Neural progenitor cell (in vitro differentiated cells): ENCODE measurements around the gene GLRX3. TPM values are rescaled to one million over a fixed set of nuclear protein-coding genes. Genes with fewer than 3 reads are reported as not detected.
"Not testable (repeated sequence)": the region's sequence is repeated elsewhere in the genome, so short reads cannot be mapped to it uniquely, and the experiment has no call there.

Source experiments
- DNase-seq: peaks from one replicate; pipeline ENCODE4 v3.0.0-alpha.2; 2016; ENCODE audit warnings: low spot score
- H2AFZ ChIP-seq: fragments of 200-600 bp; sonication (generic); replicated peaks from 2 replicates; pipeline ENCODE4 v1.6.1; 2016; ENCODE audit warnings: antibody characterized with exemption
- H3F3A ChIP-seq: fragments of 200-600 bp; sonication (generic); 2 replicates; pipeline ENCODE4 v1.6.1; 2016; ENCODE audit warnings: antibody characterized with exemption, low read depth
- H3K27ac ChIP-seq: fragments of 200-600 bp; sonication (generic); 2 replicates; pipeline ENCODE4 v1.5.1; 2016; ENCODE audit warnings: mild to moderate bottlenecking
- H3K27me3 ChIP-seq: fragments of 200-600 bp; sonication (generic); 2 replicates; pipeline ENCODE4 v1.6.1; 2016; ENCODE audit warnings: mild to moderate bottlenecking, moderate library complexity
- H3K36me3 ChIP-seq: fragments of 200-600 bp; sonication (generic); 2 replicates; pipeline ENCODE4 v1.5.1; 2016
- H3K4me1 ChIP-seq: fragments of 200-600 bp; sonication (generic); 2 replicates; pipeline ENCODE4 v1.6.1; 2016; ENCODE audit warnings: mixed run types
- H3K4me2 ChIP-seq: fragments of 200-600 bp; sonication (generic); 2 replicates; pipeline ENCODE4 v1.6.1; 2016
- H3K4me3 ChIP-seq: fragments of 200-600 bp; sonication (generic); 2 replicates; pipeline ENCODE4 v1.5.1; 2016
- H3K79me2 ChIP-seq: fragments of 200-600 bp; sonication (generic); 2 replicates; pipeline ENCODE4 v1.6.1; 2016; ENCODE audit warnings: low read depth
- H3K9ac ChIP-seq: fragments of 200-600 bp; sonication (generic); 2 replicates; pipeline ENCODE4 v1.6.1; 2016
- H3K9me3 ChIP-seq: fragments of 200-600 bp; sonication (generic); 2 replicates; pipeline ENCODE4 v1.5.1; 2016; ENCODE audit warnings: low read depth
- H4K20me1 ChIP-seq: fragments of 200-600 bp; sonication (generic); 2 replicates; pipeline ENCODE4 v1.6.1; 2016; ENCODE audit warnings: low read depth
- H3K27ac Mint-ChIP-seq: 3 replicates; pipeline ENCODE4 v1.8.0; 2021; ENCODE audit warnings: mixed read lengths
- H3K27me3 Mint-ChIP-seq: 2 replicates; pipeline ENCODE4 v1.8.0; 2022; ENCODE audit warnings: low read depth, mild to moderate bottlenecking, inconsistent platforms, moderate library complexity, mixed read lengths; ENCODE audit not compliant: insufficient read depth
- H3K36me3 Mint-ChIP-seq: 3 replicates; pipeline ENCODE4 v1.8.0; 2021; ENCODE audit warnings: mixed read lengths
- H3K4me1 Mint-ChIP-seq: 3 replicates; pipeline ENCODE4 v1.8.0; 2021; ENCODE audit warnings: mixed read lengths
- H3K4me3 Mint-ChIP-seq: 3 replicates; pipeline ENCODE4 v1.8.0; 2021; ENCODE audit warnings: mild to moderate bottlenecking, moderate library complexity, mixed read lengths
- H3K9me3 Mint-ChIP-seq: 3 replicates; pipeline ENCODE4 v1.8.0; 2020; ENCODE audit warnings: mixed read lengths
- EZH2 ChIP-seq: fragments of 200-600 bp; sonication (generic); IDR thresholded peaks from 2 replicates; pipeline ENCODE4 v1.6.1; 2017; ENCODE audit warnings: antibody characterized with exemption, mild to moderate bottlenecking, moderate library complexity
- EZH2phosphoT487 ChIP-seq: fragments of 200-600 bp; sonication (generic); IDR thresholded peaks from 2 replicates; pipeline ENCODE4 v1.6.1; 2017; ENCODE audit warnings: antibody characterized with exemption
- total RNA-seq: library from RNA; depleted of rRNA; stranded (reverse); fragments of >200 nt; gene quantifications from 2 replicates; pipeline ENCODE4 v1.2.3, GENCODE V29; 2015; ENCODE audit warnings: low replicate concordance
- TF ChIP-seq, protein P1 (sequence below): fragments of 200-600 bp; sonication (generic); IDR thresholded peaks from 2 replicates; pipeline ENCODE4 v1.5.1; 2017; ENCODE audit warnings: antibody characterized with exemption, mild to moderate bottlenecking

The GLRX3 gene
- total RNA-seq, 1 donor from 2014 or later, result 182 TPM

DNA sequence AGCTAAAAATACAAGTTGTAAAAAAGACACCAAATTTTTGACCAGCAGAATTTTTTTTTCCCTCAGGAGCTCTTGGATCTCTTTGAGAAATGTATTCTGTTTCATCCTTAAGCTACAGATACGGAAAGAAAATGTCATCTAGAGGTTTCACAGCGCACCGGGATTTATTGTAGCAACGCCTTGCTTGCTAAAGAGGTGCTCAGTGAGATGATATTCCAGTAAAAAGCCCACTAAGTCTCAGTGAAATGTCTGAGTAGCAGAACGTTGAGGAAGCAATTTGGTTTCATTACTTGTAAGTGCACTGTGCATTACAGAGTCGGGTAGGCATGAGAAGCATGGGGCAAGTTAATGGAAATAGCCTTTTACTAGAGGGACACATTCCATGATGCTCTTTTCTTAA lies 62.5 kb downstream of the GLRX3 start:
- H3K79me2 ChIP-seq, result no peaks in the 10 kb centered on the region
- H4K20me1 ChIP-seq, result no peaks in the 10 kb centered on the region
- peaks cover 3% of the 10 kb centered on the region for H3K4me1 ChIP-seq
- H3K27ac ChIP-seq, result no peak overlapping the region
- no peak for TF ChIP-seq EZH2
- TF ChIP-seq, protein P1, sequence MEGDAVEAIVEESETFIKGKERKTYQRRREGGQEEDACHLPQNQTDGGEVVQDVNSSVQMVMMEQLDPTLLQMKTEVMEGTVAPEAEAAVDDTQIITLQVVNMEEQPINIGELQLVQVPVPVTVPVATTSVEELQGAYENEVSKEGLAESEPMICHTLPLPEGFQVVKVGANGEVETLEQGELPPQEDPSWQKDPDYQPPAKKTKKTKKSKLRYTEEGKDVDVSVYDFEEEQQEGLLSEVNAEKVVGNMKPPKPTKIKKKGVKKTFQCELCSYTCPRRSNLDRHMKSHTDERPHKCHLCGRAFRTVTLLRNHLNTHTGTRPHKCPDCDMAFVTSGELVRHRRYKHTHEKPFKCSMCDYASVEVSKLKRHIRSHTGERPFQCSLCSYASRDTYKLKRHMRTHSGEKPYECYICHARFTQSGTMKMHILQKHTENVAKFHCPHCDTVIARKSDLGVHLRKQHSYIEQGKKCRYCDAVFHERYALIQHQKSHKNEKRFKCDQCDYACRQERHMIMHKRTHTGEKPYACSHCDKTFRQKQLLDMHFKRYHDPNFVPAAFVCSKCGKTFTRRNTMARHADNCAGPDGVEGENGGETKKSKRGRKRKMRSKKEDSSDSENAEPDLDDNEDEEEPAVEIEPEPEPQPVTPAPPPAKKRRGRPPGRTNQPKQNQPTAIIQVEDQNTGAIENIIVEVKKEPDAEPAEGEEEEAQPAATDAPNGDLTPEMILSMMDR, result no peak
- no peak for TF ChIP-seq EZH2phosphoT487
- no peak overlapping the region for H3K9ac ChIP-seq
- peaks cover 15% of the 10 kb centered on the region for H3K4me1 Mint-ChIP-seq
- no peaks in the 10 kb centered on the region for H3K36me3 Mint-ChIP-seq
- H2AFZ ChIP-seq, result no peak overlapping the region
- no peak overlapping the region for H3K4me3 ChIP-seq
- no peaks in the 10 kb centered on the region for H3K9me3 Mint-ChIP-seq
- no peaks in the 10 kb centered on the region for H3K27me3 ChIP-seq
- DNase-seq, result no peak
- no peaks in the 10 kb centered on the region for H3F3A ChIP-seq
- H3K27me3 Mint-ChIP-seq, result peaks cover 3% of the 10 kb centered on the region
- H3K4me2 ChIP-seq, result no peak overlapping the region
- H3K36me3 ChIP-seq, result no peaks in the 10 kb centered on the region
- no peak overlapping the region for H3K27ac Mint-ChIP-seq
- H3K4me3 Mint-ChIP-seq, result no peak overlapping the region
- no peaks in the 10 kb centered on the region for H3K9me3 ChIP-seq

DNA sequence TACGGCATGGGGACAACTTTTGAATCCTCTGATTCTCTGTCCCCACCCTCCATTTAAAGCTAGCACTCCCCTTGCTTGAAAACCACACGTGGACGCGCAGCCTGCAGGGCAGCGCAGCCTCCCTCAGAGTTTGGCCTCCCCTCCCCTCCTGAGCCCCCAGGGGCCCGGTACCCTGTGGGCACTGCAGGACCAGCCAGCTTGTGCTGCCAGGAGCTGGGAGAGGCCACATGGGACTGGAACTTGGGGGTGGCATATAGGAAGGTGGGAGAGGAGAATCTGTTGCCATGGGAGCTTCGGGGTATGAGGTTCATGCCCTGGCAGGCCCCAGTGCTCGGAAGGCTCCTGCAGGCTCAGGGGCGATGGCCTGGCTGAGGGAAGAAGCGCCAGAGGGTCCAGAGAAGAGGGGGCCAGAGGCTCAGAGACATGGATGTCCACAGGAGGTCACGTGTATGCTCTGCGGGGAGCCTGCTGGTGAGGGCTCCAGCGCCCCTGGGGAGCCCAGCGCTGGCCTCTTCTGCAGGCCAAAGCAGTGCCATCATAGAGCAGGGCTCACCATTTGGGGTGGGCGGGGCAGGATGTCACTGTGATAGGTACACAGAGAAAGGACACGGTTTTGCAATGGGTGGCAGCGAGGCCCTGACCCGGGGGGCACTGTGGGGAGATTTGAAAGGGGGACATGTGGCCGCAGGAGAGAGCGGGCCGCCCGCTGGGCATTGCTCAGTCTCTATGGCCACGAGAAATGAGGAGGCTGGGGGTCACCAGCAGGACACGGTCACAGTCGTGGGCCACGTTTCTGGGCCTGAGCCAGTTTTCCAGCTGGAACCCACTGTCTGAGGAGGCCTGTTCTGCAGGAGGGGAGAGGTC lies 64.2 kb downstream of the GLRX3 start:
- H3K4me1 Mint-ChIP-seq, result peaks cover 9% of the 10 kb centered on the region
- peak overlapping the region; percentile 50 for H3K27ac Mint-ChIP-seq
- H3F3A ChIP-seq, result no peaks in the 10 kb centered on the region
- no peaks in the 10 kb centered on the region for H3K79me2 ChIP-seq
- H4K20me1 ChIP-seq, result no peaks in the 10 kb centered on the region
- TF ChIP-seq, protein P1, result no peak
- TF ChIP-seq EZH2phosphoT487 (no peak), EZH2 (no peak)
- H3K4me3 ChIP-seq, result no peak overlapping the region
- no peaks in the 10 kb centered on the region for H3K4me1 ChIP-seq
- H3K27me3 Mint-ChIP-seq, result peaks cover 3% of the 10 kb centered on the region
- no peaks in the 10 kb centered on the region for H3K9me3 ChIP-seq
- no peak overlapping the region for H3K27ac ChIP-seq
- no peak overlapping the region for H3K4me2 ChIP-seq
- no peaks in the 10 kb centered on the region for H3K9me3 Mint-ChIP-seq
- no peaks in the 10 kb centered on the region for H3K27me3 ChIP-seq
- no peak overlapping the region for H3K9ac ChIP-seq
- no peaks in the 10 kb centered on the region for H3K36me3 Mint-ChIP-seq
- DNase-seq, result no peak
- no peak overlapping the region for H2AFZ ChIP-seq
- no peak overlapping the region for H3K4me3 Mint-ChIP-seq
- H3K36me3 ChIP-seq, result no peaks in the 10 kb centered on the region

DNA sequence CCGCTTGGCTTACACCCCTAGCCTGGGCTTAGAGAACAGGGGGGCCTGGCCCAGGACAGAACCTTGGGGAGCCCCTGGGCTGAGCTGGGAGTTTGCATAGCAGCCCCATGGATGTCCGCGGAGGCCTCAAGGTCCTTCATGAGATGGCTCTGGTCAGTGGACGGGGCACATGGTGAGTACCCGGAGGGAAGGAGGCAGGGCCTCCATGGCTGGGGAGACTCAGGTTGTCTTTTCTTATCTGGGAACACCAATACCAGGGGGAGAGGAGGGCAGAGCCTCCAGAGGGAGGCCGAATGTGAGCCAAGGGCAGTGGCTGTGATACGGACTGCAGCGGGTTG lies 64.8 kb downstream of the GLRX3 start:
- TF ChIP-seq EZH2phosphoT487 (no peak), EZH2 (no peak)
- TF ChIP-seq, protein P1, result no peak
- H3K27ac Mint-ChIP-seq, result no peak overlapping the region
- Histone ChIP-seq H3K9me3 (no peaks in the 10 kb centered on the region), H3K27me3 (no peaks in the 10 kb centered on the region), H2AFZ (no peak overlapping the region), H3K4me2 (no peak overlapping the region), H3K79me2 (no peaks in the 10 kb centered on the region), H3K27ac (no peak overlapping the region), H3K9ac (no peak overlapping the region), H4K20me1 (no peaks in the 10 kb centered on the region), H3K4me3 (no peak overlapping the region), H3F3A (no peaks in the 10 kb centered on the region), H3K36me3 (no peaks in the 10 kb centered on the region), H3K4me1 (no peaks in the 10 kb centered on the region)
- no peaks in the 10 kb centered on the region for H3K9me3 Mint-ChIP-seq
- no peak for DNase-seq
- H3K36me3 Mint-ChIP-seq, result no peaks in the 10 kb centered on the region
- peaks cover 2% of the 10 kb centered on the region for H3K27me3 Mint-ChIP-seq
- H3K4me3 Mint-ChIP-seq, result no peak overlapping the region
- peaks cover 9% of the 10 kb centered on the region for H3K4me1 Mint-ChIP-seq

DNA sequence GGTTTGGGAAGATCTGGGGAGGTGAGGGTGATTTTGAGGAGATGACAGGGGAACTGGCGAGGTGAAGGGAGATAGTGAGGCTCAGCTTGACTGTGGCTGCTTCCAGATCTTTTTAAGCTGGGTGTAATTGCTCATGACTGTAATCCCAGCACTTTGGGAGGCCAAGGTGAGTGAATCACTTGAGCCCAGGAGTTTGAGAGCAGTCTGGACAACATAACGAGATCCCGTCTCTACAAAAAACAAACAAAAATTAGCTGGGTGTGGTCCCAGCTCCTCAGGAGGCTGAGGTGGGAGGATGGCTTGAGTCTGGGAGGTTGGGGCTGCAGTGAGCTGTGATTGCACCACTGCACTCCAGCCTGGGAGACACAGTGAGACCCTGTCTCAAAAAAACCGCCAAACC lies 66.0 kb downstream of the GLRX3 start:
- H3K36me3 ChIP-seq, H3K4me3 ChIP-seq, H3K27me3 ChIP-seq, H4K20me1 ChIP-seq, H3K4me1 Mint-ChIP-seq, DNase-seq, H3K27me3 Mint-ChIP-seq, H3F3A ChIP-seq, H2AFZ ChIP-seq, H3K9me3 Mint-ChIP-seq, H3K27ac Mint-ChIP-seq, H3K9ac ChIP-seq, H3K4me2 ChIP-seq, H3K79me2 ChIP-seq, H3K27ac ChIP-seq, H3K4me3 Mint-ChIP-seq, H3K4me1 ChIP-seq, H3K9me3 ChIP-seq, H3K36me3 Mint-ChIP-seq: not testable (repeated sequence)
